ENCODE data around the gene OPRD1. TPM values are rescaled to one million over a fixed set of nuclear protein-coding genes. Genes with fewer than 3 reads are reported as not detected.
"Not testable (repeated sequence)": the region's sequence is repeated elsewhere in the genome, so short reads cannot be mapped to it uniquely, and the experiment has no call there.

Gene OPRD1
- total RNA-seq, 1 donor from 2014 or later, result 0.82 TPM

DNA sequence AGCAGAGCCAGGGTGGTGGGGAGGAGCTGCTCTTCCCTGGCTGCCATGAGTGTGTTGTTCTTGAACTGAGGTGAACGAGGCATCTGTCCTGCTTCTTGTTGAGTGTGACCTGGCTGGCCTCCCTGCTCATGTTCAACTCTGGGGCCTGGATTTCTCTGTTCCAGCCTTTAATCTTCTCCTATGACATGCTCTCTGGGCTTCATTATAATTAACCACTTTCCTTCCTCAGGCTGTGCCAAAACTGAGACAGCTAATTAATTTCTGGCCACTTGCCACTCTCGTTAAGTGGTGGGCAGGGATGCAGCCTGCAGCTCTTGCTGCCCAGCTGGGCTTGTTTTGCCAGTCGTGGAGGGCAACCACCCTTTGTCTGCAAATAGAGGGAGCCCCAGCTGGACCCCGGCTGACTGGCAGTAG lies 23.3 kb downstream of the OPRD1 start:
- DNase-seq (ENCODE audit: low spot score in 2 of 2), result no peak
- no peak for FAIRE-seq

DNA sequence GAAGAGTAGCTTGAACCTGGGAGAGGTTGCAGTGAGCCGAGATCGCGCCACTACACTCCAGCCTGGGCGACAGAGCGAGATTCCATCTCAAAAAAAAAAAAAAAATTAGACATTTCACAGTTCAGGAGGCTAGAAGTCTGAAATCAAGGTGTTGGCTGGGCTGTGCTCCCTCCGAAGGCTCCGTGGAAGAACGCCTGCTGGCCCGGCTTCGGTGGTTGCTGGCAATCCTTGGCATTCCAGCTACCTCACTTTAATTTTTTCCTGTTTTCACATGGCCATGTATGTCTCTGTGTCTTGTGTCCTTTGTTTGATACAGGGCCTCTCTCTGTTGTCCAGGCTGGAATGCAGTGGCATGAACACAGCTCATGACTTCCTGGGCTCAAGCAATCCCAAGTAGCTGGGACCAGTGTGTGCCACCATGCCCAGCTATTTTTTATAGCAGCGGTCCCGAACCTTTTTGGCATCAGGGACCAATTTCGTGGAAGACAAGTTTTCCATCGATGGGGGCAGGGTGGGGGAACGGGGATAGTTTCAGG lies 24.5 kb downstream of the OPRD1 start:
- FAIRE-seq (no peak), DNase-seq (ENCODE audit: low spot score in 2 of 2) (no peak)

DNA sequence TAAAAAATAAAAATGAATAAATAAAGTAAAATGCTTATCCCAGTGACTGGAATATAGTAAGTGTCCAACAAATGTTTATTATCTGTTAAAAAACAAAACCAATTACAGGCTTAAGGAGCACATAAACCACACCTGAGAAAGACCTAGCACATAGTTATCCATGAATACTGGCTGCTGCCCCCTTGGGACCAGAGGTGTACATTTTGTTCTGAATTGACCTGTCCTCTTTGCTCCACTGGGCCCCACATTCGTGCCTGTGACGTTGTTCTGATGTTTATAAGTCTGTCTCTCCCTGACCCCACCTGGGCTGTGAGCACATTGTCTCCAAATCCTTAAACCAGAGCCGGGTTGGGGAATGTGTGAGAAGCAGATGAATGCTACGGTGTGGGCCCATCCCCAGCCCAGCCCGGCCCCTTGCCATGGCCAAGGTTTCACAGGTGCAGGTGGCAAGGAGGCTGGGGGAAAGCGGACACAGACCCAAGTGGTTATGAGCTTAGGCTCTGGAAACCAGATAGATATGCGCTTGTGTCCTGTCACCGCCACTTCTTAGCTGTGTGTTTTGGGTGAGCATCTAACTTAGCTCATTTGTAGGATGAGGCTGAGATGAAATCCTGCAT lies 29.1 kb downstream of the OPRD1 start:
- DNase-seq (ENCODE audit: low spot score in 2 of 2), result no peak
- no peak for FAIRE-seq

DNA sequence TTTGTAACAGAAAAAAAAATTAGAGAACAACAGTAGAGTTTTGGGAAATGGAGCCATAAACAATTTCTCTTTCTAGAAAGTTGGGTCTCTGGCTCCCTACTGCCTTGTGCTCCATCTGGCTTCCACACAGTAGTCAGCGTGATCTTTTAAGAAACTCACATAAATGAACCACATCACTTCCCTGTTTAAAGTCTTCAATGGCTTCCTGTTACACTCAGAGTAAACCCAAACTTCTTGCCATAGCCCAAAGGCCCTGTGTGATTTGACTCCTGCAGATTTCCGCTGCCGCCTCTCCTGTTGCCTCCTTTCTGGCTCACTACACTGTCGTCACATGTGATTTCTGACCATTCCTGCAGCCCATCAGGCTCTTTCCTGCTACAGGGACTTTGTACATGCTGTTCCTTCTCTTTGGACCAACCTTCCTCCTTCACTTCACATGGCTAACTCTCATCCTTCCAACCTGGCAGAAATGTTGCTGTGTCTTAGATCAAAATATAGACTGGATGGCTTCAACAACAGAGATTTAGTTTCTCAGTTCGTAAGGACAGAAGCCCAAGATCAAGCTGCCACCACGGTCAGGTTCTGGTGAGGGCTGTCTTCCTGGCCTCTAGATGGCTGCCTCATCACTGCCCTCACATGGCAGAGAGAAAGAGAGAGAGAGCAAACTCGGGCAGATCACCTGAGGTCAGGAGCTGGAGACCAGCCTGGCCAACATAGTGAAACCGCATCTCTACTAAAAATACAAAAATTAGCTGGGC lies 34.0 kb downstream of the OPRD1 start:
- FAIRE-seq (no peak), DNase-seq (ENCODE audit: low spot score in 2 of 2) (no peak)

DNA sequence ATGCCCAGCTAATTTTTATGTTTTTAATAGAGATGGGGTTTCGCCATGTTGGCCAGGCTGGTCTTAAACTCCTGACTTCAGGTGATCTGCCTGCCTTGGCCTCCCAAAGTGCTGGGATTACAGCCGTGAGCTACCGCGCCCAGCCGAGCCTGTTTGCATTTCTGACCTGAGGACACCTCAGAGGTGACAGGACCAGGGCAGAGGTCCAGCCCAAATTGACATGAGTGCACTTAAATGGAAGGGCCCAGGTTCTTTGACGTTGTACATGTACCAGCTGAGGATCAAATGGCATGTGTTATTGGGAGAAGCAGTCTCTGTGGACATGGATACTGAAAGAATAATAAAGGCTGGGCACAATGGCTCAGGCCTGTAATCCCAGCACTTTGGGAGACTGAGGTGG lies 35.2 kb downstream of the OPRD1 start:
- not testable (repeated sequence) for DNase-seq (ENCODE audit: low spot score in 2 of 2); FAIRE-seq

DNA sequence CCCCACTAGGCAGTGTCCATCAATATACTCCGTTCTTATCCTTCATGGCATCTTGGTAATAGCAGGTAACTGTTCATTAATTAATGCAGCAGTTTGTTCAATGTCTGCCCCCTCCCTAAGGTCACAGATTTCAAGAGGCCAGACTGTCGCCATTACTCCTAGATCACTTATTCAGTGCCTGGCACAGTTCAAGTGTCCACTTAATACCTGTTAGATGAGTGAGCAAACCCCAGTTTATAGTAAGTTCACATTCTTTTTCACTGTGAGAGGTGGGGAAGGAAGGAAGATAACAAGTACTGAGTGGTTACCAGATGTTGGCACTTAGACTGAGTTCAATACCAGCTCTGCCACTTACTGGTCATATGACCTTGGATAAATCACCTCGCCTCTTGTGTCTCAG lies 36.4 kb downstream of the OPRD1 start:
- DNase-seq (ENCODE audit: low spot score in 2 of 2) (no peak), FAIRE-seq (no peak)

DNA sequence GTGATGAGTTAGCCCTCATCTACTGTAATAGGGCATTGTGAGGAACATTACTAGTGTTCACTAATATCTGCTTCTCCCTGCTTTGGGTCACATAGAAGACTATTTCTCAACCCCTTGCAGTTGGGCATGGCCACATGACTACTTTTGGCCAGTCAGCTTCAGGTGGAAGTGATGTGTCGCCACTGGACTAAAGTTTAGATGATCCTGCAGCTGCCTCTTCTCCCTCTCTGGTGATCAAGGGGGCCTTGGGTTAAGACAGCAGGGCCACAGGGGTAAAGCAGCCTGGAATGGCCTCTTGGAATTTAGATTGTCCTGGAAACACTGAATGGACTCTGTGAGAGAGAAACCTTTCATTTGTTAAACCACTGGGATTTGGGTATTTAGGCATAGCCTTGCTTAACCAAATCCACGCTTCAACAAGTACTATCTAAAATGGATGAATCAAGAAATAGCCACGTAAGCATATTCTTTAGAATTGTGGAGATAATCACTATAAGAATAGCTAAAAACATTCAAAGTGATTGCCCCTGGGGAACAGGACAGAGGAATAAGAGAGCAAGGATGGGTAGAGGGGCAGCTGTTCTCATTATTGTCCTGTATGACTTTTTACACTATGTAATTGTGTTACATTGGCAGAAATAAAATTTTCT lies 41.2 kb downstream of the OPRD1 start:
- DNase-seq (ENCODE audit: low spot score in 2 of 2) (no peak), FAIRE-seq (no peak)

DNA sequence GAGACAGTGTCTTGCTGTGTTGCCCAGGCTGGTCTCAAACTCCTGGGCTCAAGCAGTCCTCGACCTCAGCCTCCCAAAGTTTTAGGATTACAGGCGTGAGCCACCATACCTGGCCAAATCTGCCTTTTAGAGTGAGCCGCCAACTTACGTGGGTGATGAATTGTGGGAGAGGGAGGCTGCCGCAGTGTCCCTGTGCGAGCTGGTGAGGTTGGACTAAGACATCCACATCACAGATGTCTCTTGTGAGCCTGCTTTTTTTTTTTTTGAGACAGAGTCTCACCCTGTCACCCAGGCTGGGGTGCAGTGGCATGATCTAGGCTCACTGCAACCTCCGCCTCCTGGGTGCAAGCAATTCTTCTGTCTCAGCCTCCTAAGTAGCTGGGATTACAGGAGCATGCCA lies 42.4 kb downstream of the OPRD1 start:
- not testable (repeated sequence) for DNase-seq (ENCODE audit: low spot score in 2 of 2); FAIRE-seq

DNA sequence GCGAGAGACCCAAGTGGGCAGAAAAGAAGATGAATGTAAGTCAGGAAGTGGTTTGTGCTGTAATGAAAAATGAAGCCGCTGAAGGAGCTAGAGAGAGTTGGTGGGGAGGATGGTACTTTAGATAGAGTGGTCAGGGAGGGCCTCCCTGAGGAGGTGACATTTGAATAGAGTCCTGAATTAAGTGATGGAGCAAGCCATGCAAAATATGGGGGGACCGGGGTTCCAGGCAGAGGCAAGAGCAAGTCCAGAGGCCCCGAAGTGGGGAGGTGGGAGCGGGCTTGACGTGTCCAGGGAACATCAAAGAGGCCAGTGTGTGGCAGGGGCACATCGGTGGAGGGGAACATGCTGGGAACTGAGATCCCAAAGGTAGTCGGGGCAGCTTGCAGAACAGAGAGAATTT lies 43.1 kb downstream of the OPRD1 start:
- DNase-seq (ENCODE audit: low spot score in 2 of 2), result no peak
- no peak for FAIRE-seq

DNA sequence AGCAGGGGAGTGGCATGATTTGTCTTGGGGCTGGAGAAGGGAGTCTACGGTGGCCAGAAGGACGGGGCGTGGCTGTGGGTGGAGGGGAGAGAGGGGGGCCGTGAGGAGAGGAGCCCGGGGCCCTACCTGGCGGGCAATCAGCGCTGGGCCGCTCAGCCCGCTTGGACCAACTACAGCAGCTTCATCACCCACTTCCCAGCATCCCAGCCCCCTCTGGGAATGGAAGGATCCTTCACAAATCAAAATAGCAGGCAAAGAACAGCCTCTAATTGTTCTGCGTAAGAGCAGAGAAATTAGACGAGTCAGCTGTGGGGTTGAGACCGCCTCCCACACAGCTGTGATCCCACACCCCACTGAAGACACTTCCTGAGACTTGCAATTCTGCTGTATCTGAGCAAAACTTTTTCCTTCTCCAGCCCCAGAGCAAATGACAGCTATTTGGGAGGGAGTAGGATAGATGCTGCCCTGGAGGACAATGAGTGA lies 43.5 kb downstream of the OPRD1 start:
- FAIRE-seq (no peak), DNase-seq (ENCODE audit: low spot score in 2 of 2) (no peak)

DNA sequence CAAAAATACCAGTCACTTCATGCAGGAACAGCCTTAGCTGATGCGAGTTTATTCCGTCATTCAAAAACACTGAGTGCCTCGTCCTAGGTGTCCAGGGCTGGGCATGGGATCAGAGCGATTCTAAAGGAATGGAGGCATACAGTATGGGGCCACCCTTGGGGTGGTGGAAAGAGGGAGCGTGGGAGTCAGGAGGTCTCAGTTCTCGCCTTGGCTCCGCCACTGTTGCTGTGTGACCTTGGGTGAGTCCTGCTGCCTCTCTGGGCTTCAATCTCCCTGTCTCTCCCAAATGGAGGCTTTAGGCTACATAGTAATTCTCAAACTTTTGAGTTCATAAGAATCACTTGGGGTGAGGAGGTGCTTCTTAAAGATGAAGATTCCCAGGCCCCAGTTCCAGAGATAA lies 44.0 kb downstream of the OPRD1 start:
- FAIRE-seq (no peak), DNase-seq (ENCODE audit: low spot score in 2 of 2) (no peak)

DNA sequence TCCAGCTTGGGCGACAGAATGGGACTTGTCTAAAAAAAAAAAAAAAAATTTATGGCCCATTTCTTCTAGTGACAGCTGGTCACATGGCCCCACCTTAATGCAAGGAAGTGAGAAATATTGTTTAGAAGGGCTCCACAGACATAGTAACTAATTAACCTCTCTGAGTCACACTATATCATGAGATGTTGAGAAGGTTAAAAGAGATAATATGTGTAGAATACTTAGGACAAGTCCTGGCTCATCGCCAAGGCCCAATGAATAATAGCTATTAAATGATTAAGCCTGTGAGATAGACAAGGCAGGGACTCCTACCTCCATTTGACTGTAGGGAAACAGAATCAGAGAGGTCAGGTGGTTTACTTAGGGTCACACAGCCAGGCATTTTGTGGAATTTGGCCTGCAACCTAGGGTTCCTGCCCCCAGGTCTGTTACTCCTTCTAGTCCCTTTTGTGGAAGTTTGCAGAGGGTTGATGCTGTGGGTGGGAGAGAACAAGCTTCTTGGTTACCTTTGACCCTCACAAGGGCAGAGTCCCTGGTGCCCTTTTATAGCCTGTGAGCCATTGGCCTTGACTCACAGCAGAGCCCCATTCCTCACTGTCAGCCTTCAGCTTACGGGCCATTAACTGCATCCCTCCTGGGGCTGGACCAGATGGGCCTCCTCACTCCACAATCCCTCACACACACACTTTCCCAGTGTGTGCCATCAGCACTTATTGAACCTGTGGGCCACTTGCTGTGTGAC lies 48.5 kb downstream of the OPRD1 start:
- DNase-seq (ENCODE audit: low spot score in 2 of 2), result no peak
- FAIRE-seq, result no peak

DNA sequence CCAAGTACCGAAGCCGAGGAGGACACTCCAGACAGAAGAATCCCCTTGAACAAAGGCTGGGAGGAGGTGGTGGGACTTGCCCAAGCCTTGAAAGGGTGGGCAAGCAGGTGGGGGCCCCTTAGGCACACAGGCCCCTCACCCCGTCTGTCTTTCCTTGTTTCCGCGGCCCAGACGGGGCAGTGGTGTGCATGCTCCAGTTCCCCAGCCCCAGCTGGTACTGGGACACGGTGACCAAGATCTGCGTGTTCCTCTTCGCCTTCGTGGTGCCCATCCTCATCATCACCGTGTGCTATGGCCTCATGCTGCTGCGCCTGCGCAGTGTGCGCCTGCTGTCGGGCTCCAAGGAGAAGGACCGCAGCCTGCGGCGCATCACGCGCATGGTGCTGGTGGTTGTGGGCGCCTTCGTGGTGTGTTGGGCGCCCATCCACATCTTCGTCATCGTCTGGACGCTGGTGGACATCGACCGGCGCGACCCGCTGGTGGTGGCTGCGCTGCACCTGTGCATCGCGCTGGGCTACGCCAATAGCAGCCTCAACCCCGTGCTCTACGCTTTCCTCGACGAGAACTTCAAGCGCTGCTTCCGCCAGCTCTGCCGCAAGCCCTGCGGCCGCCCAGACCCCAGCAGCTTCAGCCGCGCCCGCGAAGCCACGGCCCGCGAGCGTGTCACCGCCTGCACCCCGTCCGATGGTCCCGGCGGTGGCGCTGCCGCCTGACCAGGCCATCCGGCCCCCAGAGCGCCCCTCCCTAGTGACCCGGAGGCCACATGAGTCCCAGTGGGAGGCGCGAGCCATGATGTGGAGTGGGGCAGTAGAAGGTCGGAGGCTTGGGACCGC lies 50.8 kb downstream of the OPRD1 start:
- FAIRE-seq (no peak), DNase-seq (ENCODE audit: low spot score in 2 of 2) (no peak)

DNA sequence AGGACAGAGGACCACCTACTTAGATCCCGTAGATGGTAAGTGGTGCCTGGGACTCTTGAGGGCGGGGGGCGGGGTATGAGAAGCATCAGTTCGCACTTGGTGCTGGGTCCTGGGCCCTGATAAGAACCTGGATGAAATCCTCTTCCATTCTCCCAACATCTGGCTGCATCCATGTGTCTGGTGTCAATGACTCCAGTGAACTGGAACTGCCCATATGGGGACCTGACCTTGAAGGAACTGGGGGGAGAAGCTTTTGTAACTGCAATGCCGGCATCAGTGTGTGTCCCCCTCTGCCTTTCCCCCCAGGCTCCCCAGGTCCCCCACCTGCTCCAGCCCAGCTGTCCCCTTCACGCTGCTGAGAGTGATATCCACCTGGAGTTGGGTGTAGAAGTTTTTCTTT lies 52.7 kb downstream of the OPRD1 start:
- FAIRE-seq (no peak), DNase-seq (ENCODE audit: low spot score in 2 of 2) (no peak)

DNA sequence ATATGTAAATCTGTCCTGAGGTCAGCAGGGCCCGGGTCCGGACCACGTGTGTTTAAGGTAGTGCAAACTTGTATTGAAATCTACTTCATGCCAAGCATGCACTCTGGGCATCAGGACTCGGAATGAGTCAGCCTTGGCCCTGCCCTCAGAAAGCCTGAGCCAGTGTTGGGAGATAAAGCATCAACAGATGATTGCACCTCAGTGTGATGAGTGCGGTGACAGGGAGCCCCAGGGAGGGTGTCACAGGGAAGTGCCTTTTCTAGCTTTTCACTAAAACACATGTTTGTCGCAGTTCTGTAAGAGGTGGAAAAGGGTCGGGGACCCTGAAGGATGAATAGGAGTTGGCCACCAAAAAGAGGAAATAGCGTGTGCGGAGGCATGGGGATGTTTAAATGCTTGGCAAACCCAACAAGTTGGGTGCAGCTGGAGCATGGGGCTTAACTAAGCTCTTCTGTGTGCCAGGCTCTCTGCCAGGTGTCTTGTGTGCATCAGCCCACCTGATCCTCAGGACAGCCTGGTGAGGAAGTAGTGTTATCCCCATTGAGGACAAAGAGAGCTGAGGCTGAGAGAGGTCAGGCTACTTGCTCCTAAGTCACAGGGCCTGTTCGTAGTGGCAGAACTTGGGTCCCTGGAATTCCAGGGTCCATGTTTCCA lies 54.2 kb downstream of the OPRD1 start:
- DNase-seq (ENCODE audit: low spot score in 2 of 2) (no peak), FAIRE-seq (no peak)

DNA sequence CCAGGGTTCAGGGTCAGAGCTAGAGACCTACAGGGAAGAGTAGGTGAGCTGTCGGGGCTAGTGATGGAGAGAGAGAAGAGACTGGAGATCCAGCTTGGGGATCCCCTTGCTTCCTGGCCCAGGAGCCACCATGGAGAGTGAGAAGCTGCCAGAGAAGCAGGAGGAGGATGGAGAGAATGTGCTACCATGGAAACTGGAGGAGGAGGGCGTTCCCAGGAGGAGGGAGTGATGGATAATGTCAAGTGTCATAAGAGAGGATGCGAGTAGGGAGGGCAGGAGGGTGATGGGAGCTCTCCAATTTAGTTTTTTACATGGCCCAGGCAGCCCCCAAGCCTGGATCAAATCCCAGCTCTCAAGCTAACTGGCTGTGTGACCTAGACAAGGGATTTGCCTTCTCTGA lies 55.9 kb downstream of the OPRD1 start:
- DNase-seq (ENCODE audit: low spot score in 2 of 2), result no peak
- FAIRE-seq, result no peak

DNA sequence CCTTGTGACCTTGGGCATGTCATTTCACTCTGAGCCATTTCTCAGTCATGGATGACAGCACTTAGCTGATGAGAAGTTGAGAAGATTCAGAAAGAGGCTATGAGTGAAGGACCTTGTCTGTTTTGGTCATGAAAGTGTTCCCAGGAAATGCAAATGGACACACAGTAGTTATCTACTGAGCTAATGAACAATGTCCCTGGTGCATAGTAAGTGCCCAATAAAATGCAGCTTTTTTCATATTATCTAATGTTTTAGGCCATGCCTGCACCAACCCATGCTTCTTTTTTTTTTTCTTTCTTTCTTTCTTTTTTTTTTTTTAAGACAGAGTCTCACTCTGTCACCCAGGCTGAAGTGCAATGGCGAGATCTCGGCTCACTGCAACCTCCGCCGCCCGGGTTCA lies 58.0 kb downstream of the OPRD1 start:
- no peak for DNase-seq (ENCODE audit: low spot score in 2 of 2)
- FAIRE-seq, result no peak

DNA sequence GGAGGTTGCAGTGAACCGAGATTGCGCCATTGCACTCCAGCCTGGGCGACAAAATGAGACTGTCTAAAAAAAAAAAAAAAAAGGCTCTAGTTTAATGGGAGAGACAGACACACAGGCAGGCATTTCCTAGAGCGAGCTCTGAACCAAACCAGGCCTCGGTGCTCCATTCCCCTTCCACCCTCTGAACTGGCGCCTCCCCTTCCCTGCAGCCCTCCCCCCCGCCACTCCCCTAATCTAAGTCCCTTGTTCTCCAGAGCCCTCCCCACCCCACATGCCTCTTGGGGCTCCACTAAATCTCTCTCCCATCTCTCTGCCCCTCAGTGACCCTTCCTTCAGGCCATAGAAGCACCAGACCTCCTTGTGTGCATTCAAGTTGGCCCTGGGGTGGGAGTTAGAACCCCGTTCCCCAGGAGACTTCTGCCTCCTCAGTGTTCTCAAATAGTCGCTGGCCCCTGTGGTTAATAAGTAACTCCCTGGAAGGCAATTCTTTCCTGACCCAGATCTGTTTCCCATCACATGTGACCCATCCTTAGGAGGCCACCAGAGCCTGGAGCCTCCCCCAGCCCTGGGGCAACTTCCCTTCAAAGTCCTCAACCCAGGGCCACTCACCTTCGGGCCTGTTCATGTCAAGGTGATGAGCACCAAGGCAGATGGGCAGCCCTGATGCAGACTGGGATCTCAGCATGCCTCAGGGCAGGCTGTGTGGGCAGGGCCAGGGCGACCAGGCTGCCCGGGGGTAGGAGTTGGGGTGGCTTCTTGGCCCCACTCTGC lies 59.8 kb downstream of the OPRD1 start:
- FAIRE-seq (no peak), DNase-seq (ENCODE audit: low spot score in 2 of 2) (no peak)

DNA sequence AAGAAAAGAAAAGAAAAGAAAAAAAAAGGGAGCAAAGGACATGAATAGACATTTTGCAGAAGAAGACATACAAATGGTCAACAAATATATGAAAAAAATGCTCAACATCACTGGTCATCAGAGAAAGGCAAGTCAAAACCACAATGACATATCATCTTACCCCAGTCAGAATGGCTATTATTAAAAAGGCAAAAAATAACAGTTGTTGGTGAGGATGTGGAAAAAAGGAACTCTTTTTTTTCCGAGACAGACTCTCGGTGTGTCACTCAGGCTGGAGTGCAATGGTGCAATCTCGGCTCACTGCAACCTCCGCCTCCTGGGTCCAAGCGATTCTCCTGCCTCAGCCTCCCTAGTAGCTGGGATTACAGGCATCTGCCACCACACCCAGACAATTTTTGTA lies 63.2 kb downstream of the OPRD1 start:
- DNase-seq (ENCODE audit: low spot score in 2 of 2); FAIRE-seq: not testable (repeated sequence)

Measured in frontal cortex (tissue), 4 donors.